HEK293 (cell line): ENCODE data around the gene HS6ST3.

Experiments
- CTCF ChIA-PET: fragments of 350-600 bp; formaldehyde crosslinking; extraction: SDS; loops from one replicate; lab custom pipeline; 2021; ENCODE audit warnings: antibody characterized with exemption; lab: Yijun Ruan, JAX
- POLR2A ChIA-PET: fragments of 300-600 bp; formaldehyde crosslinking; extraction: SDS; loops from one replicate; lab custom pipeline; 2020; ENCODE audit warnings: antibody characterized with exemption, inconsistent platforms; lab: Yijun Ruan, JAX
- H3K27ac ChIP-seq: fragments of 200-500 bp; sonication (Bioruptor generic); 2 replicates; pipeline ENCODE4 v1.5.1; 2014; ENCODE audit warnings: low read depth, low read length, control low read depth, inconsistent platforms; ENCODE audit errors: extremely low read depth
- H3K36me3 ChIP-seq, 2 experiments: fragments of 200-500 bp in 1 of 2; sonication (Bioruptor generic) in 1 of 2; 1 replicate in 1 of 2; 2 replicates in 1 of 2; pipeline ENCODE4 v1.5.1; 2014 to 2017; ENCODE audit warnings: inconsistent platforms in 2 of 2, low read length in 2 of 2; ENCODE audit not compliant: control insufficient read depth in 2 of 2, insufficient read depth in 1 of 2
- H3K4me1 ChIP-seq: fragments of 200-500 bp; sonication (Bioruptor generic); 2 replicates; pipeline ENCODE4 v1.5.1; 2014; ENCODE audit warnings: mild to moderate bottlenecking, low read length, inconsistent platforms; ENCODE audit not compliant: control insufficient read depth, insufficient read depth
- H3K4me3 ChIP-seq: 2 replicates; pipeline ENCODE4 v1.5.1; 2011; ENCODE audit warnings: low read depth, mild to moderate bottlenecking, control low read depth, low read length, moderate library complexity
- H3K9me3 ChIP-seq: fragments of 200-500 bp; sonication (Bioruptor generic); 2 replicates; pipeline ENCODE4 v1.5.1; 2014; ENCODE audit warnings: low read depth, low read length, inconsistent platforms; ENCODE audit not compliant: control insufficient read depth, insufficient read depth
- BCL6B ChIP-seq: fragments of 450-650 bp; formaldehyde crosslinking; IDR thresholded peaks from 2 replicates; pipeline ENCODE4 v1.5.1; 2017; ENCODE audit warnings: missing biosample characterization, missing genetic modification characterization
- IKZF3 ChIP-seq: fragments of 450-650 bp; IDR thresholded peaks from 2 replicates; pipeline ENCODE4 v1.5.0; 2018; ENCODE audit warnings: missing biosample characterization, mild to moderate bottlenecking, missing genetic modification characterization, moderate library complexity
- KLF9 ChIP-seq: fragments of 450-650 bp; formaldehyde crosslinking; IDR thresholded peaks from 2 replicates; pipeline ENCODE4 v1.5.1; 2016; ENCODE audit warnings: missing biosample characterization, missing genetic modification characterization, low read depth
- PRDM2 ChIP-seq: fragments of 450-650 bp; formaldehyde crosslinking; IDR thresholded peaks from 2 replicates; pipeline ENCODE4 v1.5.1; 2016; ENCODE audit warnings: missing biosample characterization, missing genetic modification characterization, borderline replicate concordance
- RBAK ChIP-seq: fragments of 450-650 bp; formaldehyde crosslinking; IDR thresholded peaks from 2 replicates; pipeline ENCODE4 v1.5.1; 2016; ENCODE audit warnings: missing biosample characterization, missing genetic modification characterization
- SCRT2 ChIP-seq: fragments of 450-650 bp; formaldehyde crosslinking; IDR thresholded peaks from 2 replicates; pipeline ENCODE4 v1.5.1; 2016; ENCODE audit warnings: missing biosample characterization, missing genetic modification characterization
- SETDB1 ChIP-seq: IDR thresholded peaks from one replicate; pipeline ENCODE4 v1.6.1; 2017; ENCODE audit warnings: mild to moderate bottlenecking, low read length, moderate library complexity, mixed read lengths; ENCODE audit not compliant: insufficient read length
- ZBTB8A ChIP-seq: fragments of 450-650 bp; formaldehyde crosslinking; IDR thresholded peaks from 2 replicates; pipeline ENCODE4 v1.5.1; 2016; ENCODE audit warnings: missing biosample characterization, missing genetic modification characterization
- ZNF10 ChIP-seq: fragments of 450-650 bp; formaldehyde crosslinking; IDR thresholded peaks from 2 replicates; pipeline ENCODE4 v1.5.1; 2017; ENCODE audit warnings: missing biosample characterization, missing genetic modification characterization
- ZNF112 ChIP-seq: fragments of 450-650 bp; formaldehyde crosslinking; IDR thresholded peaks from 2 replicates; pipeline ENCODE4 v1.5.0; 2017; ENCODE audit warnings: missing biosample characterization, missing genetic modification characterization
- ZNF146 ChIP-seq: fragments of 450-650 bp; formaldehyde crosslinking; IDR thresholded peaks from 2 replicates; pipeline ENCODE4 v1.5.1; 2016; ENCODE audit warnings: missing biosample characterization, missing genetic modification characterization
- ZNF155 ChIP-seq: fragments of 450-650 bp; formaldehyde crosslinking; IDR thresholded peaks from 2 replicates; pipeline ENCODE4 v1.5.1; 2016; ENCODE audit warnings: missing biosample characterization, missing genetic modification characterization
- ZNF202 ChIP-seq: fragments of 450-650 bp; formaldehyde crosslinking; IDR thresholded peaks from 2 replicates; pipeline ENCODE4 v1.5.1; 2016; ENCODE audit warnings: missing biosample characterization, missing genetic modification characterization, borderline replicate concordance
- ZNF24 ChIP-seq: fragments of 450-650 bp; formaldehyde crosslinking; IDR thresholded peaks from 2 replicates; pipeline ENCODE4 v1.5.1; 2016; ENCODE audit warnings: missing biosample characterization, missing genetic modification characterization
- ZNF266 ChIP-seq: fragments of 450-650 bp; formaldehyde crosslinking; IDR thresholded peaks from 2 replicates; pipeline ENCODE4 v1.5.1; 2016; ENCODE audit warnings: missing biosample characterization, missing genetic modification characterization, low read depth
- ZNF302 ChIP-seq: fragments of 450-650 bp; formaldehyde crosslinking; IDR thresholded peaks from 2 replicates; pipeline ENCODE4 v1.5.1; 2016; ENCODE audit warnings: missing biosample characterization, missing genetic modification characterization, low read depth
- ZNF423 ChIP-seq: fragments of 450-650 bp; formaldehyde crosslinking; IDR thresholded peaks from 2 replicates; pipeline ENCODE4 v1.5.1; 2016; ENCODE audit warnings: missing biosample characterization, missing genetic modification characterization
- ZNF473 ChIP-seq: fragments of 450-650 bp; formaldehyde crosslinking; IDR thresholded peaks from 2 replicates; pipeline ENCODE4 v1.5.1; 2017; ENCODE audit warnings: missing biosample characterization, missing genetic modification characterization
- ZNF501 ChIP-seq: fragments of 450-650 bp; formaldehyde crosslinking; IDR thresholded peaks from 2 replicates; pipeline ENCODE4 v1.5.1; 2016; ENCODE audit warnings: missing biosample characterization, missing genetic modification characterization
- ZNF513 ChIP-seq: fragments of 450-650 bp; IDR thresholded peaks from 2 replicates; pipeline ENCODE4 v1.5.1; 2018; ENCODE audit warnings: missing biosample characterization, missing genetic modification characterization
- ZNF514 ChIP-seq: fragments of 450-650 bp; formaldehyde crosslinking; IDR thresholded peaks from 2 replicates; pipeline ENCODE4 v1.5.1; 2016; ENCODE audit warnings: missing biosample characterization, missing genetic modification characterization
- ZNF521 ChIP-seq: fragments of 450-650 bp; formaldehyde crosslinking; IDR thresholded peaks from 2 replicates; pipeline ENCODE4 v1.5.1; 2017; ENCODE audit warnings: missing biosample characterization, mild to moderate bottlenecking, missing genetic modification characterization
- ZNF600 ChIP-seq: fragments of 450-650 bp; formaldehyde crosslinking; IDR thresholded peaks from 2 replicates; pipeline ENCODE4 v1.5.1; 2016; ENCODE audit warnings: missing biosample characterization, missing genetic modification characterization
- ZNF837 ChIP-seq: fragments of 450-650 bp; formaldehyde crosslinking; IDR thresholded peaks from 2 replicates; pipeline ENCODE4 v1.5.1; 2016; ENCODE audit warnings: missing biosample characterization, missing genetic modification characterization
- ZSCAN4 ChIP-seq: fragments of 450-650 bp; formaldehyde crosslinking; IDR thresholded peaks from 2 replicates; pipeline ENCODE4 v1.5.1; 2017; ENCODE audit warnings: missing biosample characterization, missing genetic modification characterization

Gene HS6ST3

GRCh38 chr13:96652506-96652905 is 562.6 kb downstream of the HS6ST3 start:
- no peaks in the 10 kb centered on the region for H3K36me3 ChIP-seq
- POLR2A ChIA-PET = no interaction called here

GRCh38 chr13:96661612-96662011 is 571.7 kb downstream of the HS6ST3 start:
- no peak overlapping the region for H3K27ac ChIP-seq

More at GRCh38 chr13:96652506-96652905, 562.6 kb downstream of the HS6ST3 start:
- Histone ChIP-seq H3K4me1 (no peaks in the 10 kb centered on the region), H3K27ac (no peak overlapping the region), H3K9me3 (no peaks in the 10 kb centered on the region), H3K4me3 (no peak overlapping the region)
- TF ChIP-seq ZNF146 (tag by site-specific recombination) (no peak), ZNF837 (no peak), ZNF513 (no peak), ZNF473 (tag by site-specific recombination) (no peak), ZNF155 (no peak), KLF9 (tag by site-specific recombination) (no peak)
- CTCF ChIA-PET = no interaction called here

GRCh38 chr13:96662036-96662435 is 572.1 kb downstream of the HS6ST3 start:
- no peaks in the 10 kb centered on the region for H3K9me3 ChIP-seq
- ChIA-PET POLR2A (no interaction called here), CTCF (no interaction called here)
- no peaks in the 10 kb centered on the region for H3K4me1 ChIP-seq
- no peaks in the 10 kb centered on the region for H3K36me3 ChIP-seq
- no peak overlapping the region for H3K27ac ChIP-seq
- H3K4me3 ChIP-seq = no peak overlapping the region
- no peak for TF ChIP-seq ZNF423 (tag by site-specific recombination)
- no peak for TF ChIP-seq RBAK (tag by site-specific recombination)
- TF ChIP-seq ZNF514 (tag by site-specific recombination) = no peak
- no peak for TF ChIP-seq ZBTB8A (tag by site-specific recombination)
- TF ChIP-seq ZNF10 (tag by site-specific recombination) = no peak
- TF ChIP-seq ZNF24 (tag by site-specific recombination) = no peak
- TF ChIP-seq ZNF501 (tag by site-specific recombination) = no peak
- no peak for TF ChIP-seq SCRT2 (tag by site-specific recombination)
- no peak for TF ChIP-seq BCL6B (tag by site-specific recombination)
- TF ChIP-seq ZNF600 (tag by site-specific recombination) = no peak
- TF ChIP-seq ZNF302 (tag by site-specific recombination) = no peak
- no peak for TF ChIP-seq ZNF521 (tag by site-specific recombination)
- no peak for TF ChIP-seq ZNF266
- TF ChIP-seq PRDM2 (tag by site-specific recombination) = no peak

More at GRCh38 chr13:96661612-96662011, 571.7 kb downstream of the HS6ST3 start:
- Histone ChIP-seq H3K4me3 (no peak overlapping the region), H3K4me1 (no peaks in the 10 kb centered on the region), H3K36me3 (no peaks in the 10 kb centered on the region), H3K9me3 (no peaks in the 10 kb centered on the region)
- POLR2A ChIA-PET = no interaction called here
- TF ChIP-seq IKZF3 (tag by site-specific recombination) = no peak
- no peak for TF ChIP-seq ZNF202 (tag by site-specific recombination)
- no peak for TF ChIP-seq ZNF112
- peak; percentile 87 for TF ChIP-seq SETDB1
- no peak for TF ChIP-seq ZSCAN4 (tag by site-specific recombination)
- CTCF ChIA-PET = no interaction called here
